H1 (cell line): Measurements from ENCODE around the gene SLC8A1. TPM values are rescaled to one million over a fixed set of nuclear protein-coding genes. Genes with fewer than 3 reads are reported as not detected.

ENCODE experiments used
- CTCF ChIA-PET: fragments of 300-600 bp; sonication (Branson Sonifier 250); formaldehyde crosslinking; loops from one replicate; lab custom pipeline; 2021; ENCODE audit not compliant: partially characterized antibody; lab: Charles Lee
- POLR2A ChIA-PET: fragments of 300-600 bp; sonication (Branson Sonifier 250); formaldehyde crosslinking; loops from one replicate; lab custom pipeline; 2021; ENCODE audit warnings: inconsistent platforms; ENCODE audit not compliant: partially characterized antibody; lab: Charles Lee
- DNase-seq, 2 experiments: peaks; one replicate each; pipeline versions ENCODE4 v3.0.0 to v3.0.0-alpha.2; 2010 to 2022; ENCODE audit warnings: low spot score in 2 of 2, low read depth in 1 of 2, mixed read lengths in 1 of 2
- FAIRE-seq: peaks from 2 replicates; lab custom pipeline; 2011; peaks lifted over from hg19 to GRCh38; lab: Jason Lieb, UNC
- H2AFZ ChIP-seq: 2 replicates; pipeline ENCODE4 v1.8.1; 2012; ENCODE audit warnings: low read length, inconsistent platforms
- H2AK5ac ChIP-seq: 2 replicates; pipeline ENCODE4 v1.6.1; 2013; ENCODE audit warnings: low read depth, low read length
- H2BK120ac ChIP-seq: replicated peaks from 2 replicates; pipeline ENCODE3; 2013; ENCODE audit warnings: low read depth, low read length, inconsistent platforms
- H2BK12ac ChIP-seq: 2 replicates; pipeline ENCODE4 v1.6.1; 2013; ENCODE audit warnings: low read depth, low read length
- H2BK15ac ChIP-seq: 2 replicates; pipeline ENCODE4 v1.6.1; 2013; ENCODE audit warnings: low read length
- H2BK20ac ChIP-seq: 2 replicates; pipeline ENCODE4 v1.6.1; 2013; ENCODE audit warnings: low read length
- H2BK5ac ChIP-seq: 2 replicates; pipeline ENCODE4 v1.6.1; 2013; ENCODE audit warnings: low read depth, low read length
- H3K14ac ChIP-seq: 2 replicates; pipeline ENCODE4 v1.6.1; 2013; ENCODE audit warnings: inconsistent platforms; ENCODE audit not compliant: insufficient read length
- H3K18ac ChIP-seq: 2 replicates; pipeline ENCODE4 v1.6.1; 2013; ENCODE audit warnings: low read length; ENCODE audit errors: extremely low read depth
- H3K23ac ChIP-seq: 2 replicates; pipeline ENCODE4 v1.6.1; 2013; ENCODE audit warnings: inconsistent platforms; ENCODE audit not compliant: insufficient read length
- H3K23me2 ChIP-seq: 2 replicates; pipeline ENCODE4 v1.6.1; 2013; ENCODE audit warnings: low read depth, low read length
- H3K27ac ChIP-seq: 2 replicates; pipeline ENCODE4 v1.6.1; 2011; ENCODE audit warnings: low read depth, low read length, inconsistent platforms
- H3K27me3 ChIP-seq, 4 experiments: replicated peaks in 1 of 4; 1 replicate in 1 of 4; 2 replicates in 3 of 4; pipeline versions ENCODE4 v1.6.1 to v1.8.1; 2011 to 2013; ENCODE audit warnings: low read length in 3 of 4, mild to moderate bottlenecking in 3 of 4, inconsistent platforms in 2 of 4, mixed read lengths in 2 of 4, moderate library complexity in 1 of 4; ENCODE audit not compliant: control insufficient read depth in 3 of 4, insufficient read depth in 3 of 4; ENCODE audit errors: extremely low read depth in 1 of 4
- H3K36me3 ChIP-seq, 4 experiments: 2 replicates each; pipeline versions ENCODE4 v1.6.1 to v1.8.1; 2011 to 2013; ENCODE audit warnings: mild to moderate bottlenecking in 4 of 4, low read length in 3 of 4, moderate library complexity in 2 of 4, control low read depth in 1 of 4, inconsistent platforms in 1 of 4; ENCODE audit not compliant: insufficient read depth in 4 of 4, control insufficient read depth in 2 of 4
- H3K4ac ChIP-seq: replicated peaks from 2 replicates; pipeline ENCODE3; 2013; ENCODE audit warnings: low read length, low read depth, mixed read lengths, inconsistent platforms; ENCODE audit not compliant: insufficient read length
- H3K4me1 ChIP-seq, 4 experiments: replicated peaks in 1 of 4; 1 replicate in 1 of 4; 2 replicates in 3 of 4; pipeline versions ENCODE4 v1.6.1 to v1.8.1; 2011 to 2013; ENCODE audit warnings: low read length in 3 of 4, inconsistent platforms in 2 of 4, mixed read lengths in 1 of 4; ENCODE audit not compliant: insufficient read depth in 4 of 4, control insufficient read depth in 3 of 4
- H3K4me2 ChIP-seq, 2 experiments: 2 replicates each; pipeline versions ENCODE4 v1.6.1 to v1.8.1; 2011 to 2013; ENCODE audit warnings: low read depth in 2 of 2, low read length in 2 of 2, control low read depth in 1 of 2, inconsistent platforms in 1 of 2, mild to moderate bottlenecking in 1 of 2; ENCODE audit not compliant: insufficient read depth in 1 of 2
- H3K4me3 ChIP-seq, 4 experiments: fragments of 200-600, 300-600 bp in 1 of 4; sonication (generic), shearing (Covaris generic), sonication (Bioruptor Twin) in 1 of 4; 2 replicates each; pipeline versions ENCODE4 v1.5.1 to v1.8.1; 2011 to 2016; ENCODE audit warnings: low read length in 4 of 4, low read depth in 3 of 4, control low read depth in 2 of 4, inconsistent platforms in 2 of 4, mild to moderate bottlenecking in 2 of 4, mixed read lengths in 1 of 4, moderate library complexity in 1 of 4; ENCODE audit not compliant: insufficient read depth in 2 of 4; ENCODE audit errors: extremely low read depth in 1 of 4
- H3K56ac ChIP-seq: replicated peaks from 2 replicates; pipeline ENCODE3; 2013; ENCODE audit warnings: low read depth, mild to moderate bottlenecking, mixed read lengths, low read length, inconsistent platforms; ENCODE audit not compliant: insufficient read length
- H3K79me1 ChIP-seq: 2 replicates; pipeline ENCODE4 v1.6.1; 2013; ENCODE audit warnings: low read depth, low read length, control low read depth
- H3K79me2 ChIP-seq, 2 experiments: 2 replicates each; pipeline versions ENCODE4 v1.6.1 to v1.8.1; 2012 to 2013; ENCODE audit warnings: low read length in 2 of 2, mild to moderate bottlenecking in 2 of 2, inconsistent platforms in 1 of 2; ENCODE audit not compliant: insufficient read depth in 2 of 2, control insufficient read depth in 1 of 2
- H3K9ac ChIP-seq, 4 experiments: replicated peaks in 1 of 4; 1 replicate in 1 of 4; 2 replicates in 3 of 4; pipeline versions ENCODE4 v1.6.1 to v1.8.1; 2011 to 2013; ENCODE audit warnings: low read depth in 3 of 4, low read length in 3 of 4, control low read depth in 2 of 4, mild to moderate bottlenecking in 2 of 4, moderate library complexity in 2 of 4, inconsistent platforms in 1 of 4; ENCODE audit errors: extremely low read depth in 1 of 4
- H3K9me3 ChIP-seq, 2 experiments: 2 replicates each; pipeline versions ENCODE4 v1.6.1 to v1.8.1; 2012 to 2013; ENCODE audit warnings: mild to moderate bottlenecking in 2 of 2, moderate library complexity in 2 of 2, control low read depth in 1 of 2, inconsistent platforms in 1 of 2, low read depth in 1 of 2, low read length in 1 of 2, mixed read lengths in 1 of 2; ENCODE audit not compliant: insufficient read depth in 2 of 2
- H4K20me1 ChIP-seq, 2 experiments: replicated peaks in 1 of 2; 2 replicates each; pipeline versions ENCODE3 to v1.8.1; 2011 to 2013; ENCODE audit warnings: inconsistent platforms in 2 of 2, low read length in 2 of 2, mild to moderate bottlenecking in 1 of 2; ENCODE audit not compliant: insufficient read depth in 2 of 2, control insufficient read depth in 1 of 2
- H4K5ac ChIP-seq: 2 replicates; pipeline ENCODE4 v1.6.1; 2013; ENCODE audit warnings: low read length, low read depth, mixed read lengths, inconsistent platforms; ENCODE audit not compliant: insufficient read length
- H4K8ac ChIP-seq: 2 replicates; pipeline ENCODE4 v1.8.0; 2013; ENCODE audit warnings: mild to moderate bottlenecking, moderate library complexity, low read length, inconsistent platforms; ENCODE audit not compliant: insufficient read depth; ENCODE audit errors: extremely low read depth
- H4K91ac ChIP-seq: replicated peaks from 2 replicates; pipeline ENCODE3; 2013; ENCODE audit warnings: low read length, mixed read lengths, inconsistent platforms; ENCODE audit not compliant: insufficient read length
- ASH2L ChIP-seq: fragments of 200-600, 300-600 bp; sonication (generic); IDR thresholded peaks from one replicate; pipeline ENCODE4 v1.7.1; 2017; ENCODE audit warnings: low read length
- CREB1 ChIP-seq: IDR thresholded peaks from 2 replicates; pipeline ENCODE4 v1.6.1; 2012; ENCODE audit warnings: inconsistent platforms
- JUN ChIP-seq: IDR thresholded peaks from 2 replicates; pipeline ENCODE4 v1.6.1; 2011; ENCODE audit warnings: low read depth, mild to moderate bottlenecking, improper control_type of control experiment, low read length
- PHF8 ChIP-seq: fragments of 200-600 bp; sonication (generic); conservative IDR thresholded peaks from 2 replicates; pipeline ENCODE4 v1.7.1; 2012; ENCODE audit warnings: low read depth, mild to moderate bottlenecking, inconsistent platforms, low read length, moderate library complexity
- WGBS, 2 experiments: shearing (Covaris generic) in 1 of 2; methylation state at CpG; one replicate each; pipeline versions ENCODE4 v1.1.6 to v1.1.7; 2013 to 2015; ENCODE audit warnings: low lambda C conversion rate in 2 of 2, mixed read lengths in 2 of 2, inconsistent platforms in 1 of 2, low coverage in 1 of 2, missing lambda C conversion rate in 1 of 2; ENCODE audit not compliant: insufficient replicate concordance in 2 of 2, insufficient coverage in 1 of 2, insufficient read length in 1 of 2; ENCODE audit errors: extremely low coverage in 1 of 2, missing lambda C conversion rate in 1 of 2; 5-methylcytosine and 5-hydroxymethylcytosine counted together
- polyA plus RNA-seq, 7 experiments: library from polyadenylated mRNA; depleted of rRNA in 3 of 7; stranded (reverse) in 5 of 7; unstranded in 2 of 7; fragments of >200 nt in 5 of 7; fragments of 200-250 nt in 2 of 7; gene quantifications; 1 replicate in 5 of 7; 2 replicates in 1 of 7; 4 replicates in 1 of 7; pipeline versions ENCODE4 v1.2.1 to v1.2.3, GENCODE V29; 2011 to 2013; ENCODE audit warnings: missing spikeins in 2 of 7, mixed read lengths in 2 of 7
- total RNA-seq: library from RNA; stranded (reverse); fragmentation: NEBNext Ultra II Directional; extraction: Animal tissue kit (Norgen Biotek cat#: 25700); gene quantifications from 2 replicates; pipeline ENCODE4 v1.2.1, GENCODE V29; 2021

Gene SLC8A1
- total and polyA plus RNA-seq, 2 of the 8 experiments (the other 6 are each of a cell fraction or from before 2014, with no cell fraction given), result 0.68 to 3.6 TPM

DNA sequence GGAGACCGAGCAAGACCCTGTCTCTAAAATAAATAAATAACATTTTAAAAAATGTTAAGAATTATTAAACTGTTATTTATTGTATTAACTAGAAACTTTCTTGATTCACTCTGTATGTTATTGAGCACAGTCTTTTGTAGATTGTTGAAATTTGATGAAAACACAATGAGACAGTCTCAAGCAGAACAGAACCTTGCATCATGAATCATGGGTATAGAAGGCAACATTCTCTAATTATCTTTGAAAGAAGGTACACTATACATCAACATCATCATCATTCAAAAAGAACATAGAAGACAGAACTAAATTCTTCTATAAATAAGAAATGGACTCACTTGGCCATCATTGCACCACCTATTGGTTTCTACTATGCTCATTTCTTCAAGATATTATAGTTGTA, 67.7 kb downstream of the SLC8A1 start:
- Histone ChIP-seq H3K23me2 (no peaks in the 10 kb centered on the region), H3K4me3 (no peak overlapping the region), H4K20me1 (no peaks in the 10 kb centered on the region), H3K23ac (no peak overlapping the region), H2BK5ac (no peak overlapping the region), H2AK5ac (no peak overlapping the region), H3K4ac (no peak overlapping the region), H3K9ac (no peak overlapping the region), H3K79me2 (no peaks in the 10 kb centered on the region), H3K27me3 (no peaks in the 10 kb centered on the region), H2BK20ac (no peak overlapping the region), H2AFZ (no peak overlapping the region), H4K91ac (no peak overlapping the region), H4K8ac (no peak overlapping the region), H3K79me1 (no peaks in the 10 kb centered on the region), H3K36me3 (no peaks in the 10 kb centered on the region), H3K56ac (no peak overlapping the region), H3K14ac (no peak overlapping the region), H4K5ac (no peak overlapping the region), H3K18ac (no peak overlapping the region), H3K9me3 (no peaks in the 10 kb centered on the region; a peak in 1 of 4 replicates), H2BK12ac (no peak overlapping the region), H2BK15ac (no peak overlapping the region), H2BK120ac (no peak overlapping the region), H3K4me2 (no peak overlapping the region), H3K4me1 (no peaks in the 10 kb centered on the region), H3K27ac (no peak overlapping the region)
- 95% methylated on average over 1 of the region's 1 CpG; no CpG with 5 or more reads in 1 of the 2 experiments for WGBS, 2 experiments
- no peak for FAIRE-seq
- DNase-seq, result no peak
- POLR2A ChIA-PET, result no interaction called here
- CTCF ChIA-PET, result no interaction called here
- TF ChIP-seq ASH2L, result no peak
- no peak for TF ChIP-seq JUN
- no peak for TF ChIP-seq PHF8
- TF ChIP-seq CREB1, result no peak
